GM18502 (cell line): Measurements from ENCODE around the gene FSD1.
"Not testable (repeated sequence)": the region's sequence is repeated elsewhere in the genome, so short reads cannot be mapped to it uniquely, and the experiment has no call there.

Experiments
- ATAC-seq: cut with Tn5 transposase; IDR thresholded peaks from one replicate; pipeline ENCODE4 v1.9.1; 2021; ENCODE audit warnings: mild to moderate bottlenecking; ENCODE audit not compliant: unreplicated experiment, poor library complexity

FSD1 gene

GRCh38 chr19:4304538-4305256 lies at the start of gene FSD1:
Gene FSD1 (plus strand): TSS chr19:4304598. CDS start chr19:4304747, 149 bp downstream.
- ATAC-seq = no peak

DNA sequence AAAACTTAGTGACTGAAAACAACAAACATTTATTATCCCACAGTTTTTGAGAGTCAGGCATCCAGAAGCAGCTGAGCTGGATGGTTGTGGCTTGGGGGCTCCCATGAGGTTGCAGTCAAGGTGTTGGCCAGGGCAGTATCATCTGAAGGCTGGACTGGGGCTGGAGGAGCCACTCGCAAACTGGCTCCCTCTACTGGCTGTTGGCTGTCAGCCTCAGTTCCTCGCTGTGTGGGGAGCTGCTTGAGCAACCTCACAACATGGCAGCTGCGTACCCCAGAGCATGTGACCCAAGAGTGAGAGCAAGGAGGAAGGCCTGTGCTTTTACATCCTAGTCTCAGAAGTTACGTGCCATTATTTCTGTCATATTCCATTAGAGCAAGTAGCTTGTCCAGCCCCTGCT lies 47.8 kb upstream of the FSD1 start:
- ATAC-seq = no peak

DNA sequence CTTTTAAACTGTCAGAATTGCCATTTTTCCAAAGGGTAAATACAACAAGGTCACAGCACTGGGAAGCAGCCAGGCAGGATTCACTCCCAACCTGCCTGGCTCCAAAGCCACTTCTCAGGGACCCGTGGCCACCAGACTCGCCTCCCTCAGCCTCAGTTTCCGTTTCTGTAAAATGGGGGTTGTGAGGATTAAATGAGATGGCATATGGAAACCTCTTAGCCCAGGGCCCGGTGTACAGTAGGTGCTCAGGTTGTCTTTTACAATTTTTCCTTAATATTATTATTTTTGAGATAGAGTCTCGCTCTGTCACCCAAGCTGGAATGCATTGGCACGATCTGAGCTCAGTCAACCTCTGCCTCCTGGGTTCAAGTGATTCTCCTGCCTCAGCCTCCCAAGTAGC lies 47.4 kb upstream of the FSD1 start:
- ATAC-seq = no peak

GRCh38 chr19:4258181-4258580 lies 46.2 kb upstream of the FSD1 start:
- ATAC-seq = no peak

GRCh38 chr19:4260613-4261191 lies 43.7 kb upstream of the FSD1 start:
- ATAC-seq = no peak

DNA sequence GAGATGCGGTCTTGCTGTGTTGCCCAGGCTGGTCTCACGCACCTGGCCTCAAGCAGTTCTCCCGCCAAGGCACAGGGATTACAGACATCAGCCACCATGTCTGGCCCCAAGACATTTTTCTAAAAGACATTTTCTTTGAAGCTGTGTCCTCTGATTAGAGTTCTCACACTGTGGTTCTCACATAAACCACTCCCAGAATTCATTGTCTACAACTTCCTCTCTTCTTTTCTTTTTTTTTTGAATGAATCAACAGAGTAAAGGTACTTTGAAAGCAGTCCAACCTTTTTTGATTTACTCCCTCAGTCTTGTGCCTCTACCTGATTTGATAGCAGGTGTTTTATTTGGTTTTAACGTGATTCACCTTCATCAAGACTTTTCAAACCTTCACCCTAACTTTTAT lies 39.6 kb upstream of the FSD1 start:
- ATAC-seq = no peak

- ATAC-seq = no peak
Observed at GRCh38 chr19:4266253-4267000, 38.0 kb upstream of the FSD1 start.

DNA sequence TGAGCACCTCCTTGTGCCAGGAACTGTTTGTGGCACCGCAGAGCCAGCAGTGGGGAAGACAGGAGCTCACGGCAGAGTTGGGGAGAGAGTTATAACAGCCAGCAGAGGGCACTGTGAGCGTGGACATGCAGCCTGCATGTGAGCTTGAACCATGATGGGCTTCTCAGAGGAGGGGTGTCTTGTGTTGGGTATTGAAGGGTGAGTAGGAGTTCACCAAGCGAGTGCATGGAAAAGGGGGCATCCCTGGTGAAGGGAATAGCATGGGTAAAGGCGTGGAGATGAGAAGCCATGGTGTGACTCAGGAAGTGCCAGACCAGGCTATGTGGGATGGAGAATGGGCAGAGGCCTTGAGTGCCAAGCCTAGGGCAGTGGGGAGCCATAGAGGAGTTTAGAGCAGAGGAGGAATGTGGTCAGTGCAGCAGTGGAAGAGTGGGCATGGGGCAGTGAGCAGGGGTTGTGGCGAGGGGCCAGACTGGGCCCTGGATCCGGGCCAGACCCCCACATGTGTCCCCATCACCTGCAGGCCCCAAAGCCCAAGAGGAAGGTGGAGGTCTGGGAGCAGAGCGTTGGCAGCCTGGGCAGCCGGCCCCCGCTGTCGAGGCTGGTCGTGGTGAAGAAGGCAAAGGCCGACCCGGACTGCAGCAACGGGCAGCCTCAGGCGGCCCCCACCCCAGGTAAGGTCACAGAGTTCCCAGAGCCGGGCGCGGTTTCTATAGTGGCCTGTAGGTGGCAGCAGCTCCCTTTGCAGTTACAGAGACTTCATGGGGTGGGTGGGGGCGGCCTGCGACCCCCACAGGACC lies 37.1 kb upstream of the FSD1 start:
- no peak for ATAC-seq

DNA sequence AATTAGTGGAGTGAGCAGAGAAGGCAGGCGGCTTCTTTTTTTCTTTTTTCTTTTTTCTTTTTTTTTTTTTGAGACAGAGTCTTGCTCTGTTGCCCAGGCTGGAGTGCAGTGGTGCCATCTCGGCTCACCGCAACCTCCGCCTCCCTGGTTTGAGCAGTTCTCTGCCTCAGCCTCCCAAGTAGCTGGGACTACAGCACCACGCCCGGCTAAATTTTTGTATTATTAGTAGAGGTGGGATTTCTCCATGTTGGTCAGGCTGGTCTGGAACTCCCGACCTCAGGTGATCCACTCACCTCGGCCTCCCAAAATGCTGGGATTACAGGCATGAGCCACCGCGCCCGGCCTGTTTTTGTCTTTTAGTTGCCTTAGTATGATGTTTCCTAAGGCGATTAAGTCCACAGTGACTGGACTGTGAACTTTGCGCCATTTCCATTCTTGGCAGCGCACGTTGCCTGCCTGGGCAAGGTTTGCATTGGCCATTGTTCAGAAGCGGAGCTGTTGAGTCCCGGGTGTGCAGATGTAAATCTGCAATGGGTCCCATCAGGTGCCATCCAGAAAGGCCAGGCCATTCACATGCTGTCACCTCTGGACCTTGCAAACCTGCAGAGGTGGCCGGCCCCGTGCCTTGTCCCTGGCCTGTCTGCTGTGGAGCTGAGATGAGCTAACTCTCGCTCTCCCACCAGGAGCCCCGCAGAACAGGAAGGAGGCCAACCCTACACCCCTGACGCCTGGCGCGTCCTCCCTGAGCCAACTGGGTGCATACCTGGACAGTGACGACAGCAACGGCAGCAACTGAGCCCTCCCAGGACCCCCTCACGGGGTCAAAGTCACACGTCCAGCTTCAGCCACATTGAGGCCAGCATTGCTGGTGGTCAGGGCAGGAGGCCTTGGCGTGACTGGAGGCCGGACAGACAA lies 36.2 kb upstream of the FSD1 start:
- ATAC-seq = no peak

GRCh38 chr19:4268816-4269430 lies 35.5 kb upstream of the FSD1 start:
- ATAC-seq = no peak

GRCh38 chr19:4272894-4273293 lies 31.5 kb upstream of the FSD1 start:
- ATAC-seq = no peak

- ATAC-seq = not testable (repeated sequence)
Observed at GRCh38 chr19:4274321-4274686, 30.1 kb upstream of the FSD1 start.

GRCh38 chr19:4277191-4277696 lies 27.2 kb upstream of the FSD1 start:
- ATAC-seq = no peak

GRCh38 chr19:4278010-4278409 lies 26.4 kb upstream of the FSD1 start:
- ATAC-seq = no peak

DNA sequence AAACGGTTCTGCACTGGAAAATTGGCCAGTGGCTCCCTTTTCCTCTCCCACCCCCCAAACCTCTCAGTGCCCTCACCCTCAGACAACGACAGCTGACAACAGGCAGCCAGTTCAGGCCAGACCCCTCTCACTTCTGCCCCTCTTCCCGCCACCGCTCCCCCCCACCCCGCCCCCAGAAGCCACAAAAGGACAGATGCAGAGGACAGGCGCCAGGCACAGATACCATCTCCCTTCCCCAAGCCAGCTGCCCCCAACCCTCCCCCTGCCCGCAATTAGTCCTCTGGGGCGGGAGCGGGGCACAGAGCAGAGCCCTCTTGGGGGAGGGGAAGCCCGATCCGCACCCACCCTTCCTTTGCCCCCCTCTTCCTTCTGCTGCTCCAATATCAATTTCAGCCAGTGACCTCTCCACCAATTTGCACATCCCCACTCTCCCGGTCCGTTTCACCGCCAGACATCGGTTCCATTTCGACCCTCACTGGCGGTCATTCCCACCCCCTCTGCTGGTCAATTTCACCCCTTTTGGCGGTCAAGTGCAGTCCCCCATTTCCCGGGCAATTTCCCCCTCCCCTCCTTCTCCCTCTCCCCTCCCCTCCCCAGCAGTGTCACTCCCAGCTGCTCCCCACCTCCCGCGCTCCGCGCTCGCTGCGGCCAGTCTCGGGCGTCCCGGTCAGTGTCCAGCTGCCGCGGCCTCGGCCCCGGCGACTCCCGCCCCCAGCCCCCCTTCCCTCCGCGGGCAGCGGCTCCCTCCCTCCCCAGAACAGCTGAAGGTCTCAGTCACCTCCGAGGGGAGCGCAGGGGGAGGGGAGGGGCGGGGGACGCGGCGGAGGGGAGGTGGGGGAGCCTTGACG lies 25.8 kb upstream of the FSD1 start, which contains the start of gene SHD:
SHD (plus strand) TSS at position 848 of the 848 bp plus-strand sequence. CDS start 798 bp downstream, outside the sequence.
- ATAC-seq = no peak

- ATAC-seq = no peak
Observed at GRCh38 chr19:4279267-4279529, 25.2 kb upstream of the FSD1 start.

DNA sequence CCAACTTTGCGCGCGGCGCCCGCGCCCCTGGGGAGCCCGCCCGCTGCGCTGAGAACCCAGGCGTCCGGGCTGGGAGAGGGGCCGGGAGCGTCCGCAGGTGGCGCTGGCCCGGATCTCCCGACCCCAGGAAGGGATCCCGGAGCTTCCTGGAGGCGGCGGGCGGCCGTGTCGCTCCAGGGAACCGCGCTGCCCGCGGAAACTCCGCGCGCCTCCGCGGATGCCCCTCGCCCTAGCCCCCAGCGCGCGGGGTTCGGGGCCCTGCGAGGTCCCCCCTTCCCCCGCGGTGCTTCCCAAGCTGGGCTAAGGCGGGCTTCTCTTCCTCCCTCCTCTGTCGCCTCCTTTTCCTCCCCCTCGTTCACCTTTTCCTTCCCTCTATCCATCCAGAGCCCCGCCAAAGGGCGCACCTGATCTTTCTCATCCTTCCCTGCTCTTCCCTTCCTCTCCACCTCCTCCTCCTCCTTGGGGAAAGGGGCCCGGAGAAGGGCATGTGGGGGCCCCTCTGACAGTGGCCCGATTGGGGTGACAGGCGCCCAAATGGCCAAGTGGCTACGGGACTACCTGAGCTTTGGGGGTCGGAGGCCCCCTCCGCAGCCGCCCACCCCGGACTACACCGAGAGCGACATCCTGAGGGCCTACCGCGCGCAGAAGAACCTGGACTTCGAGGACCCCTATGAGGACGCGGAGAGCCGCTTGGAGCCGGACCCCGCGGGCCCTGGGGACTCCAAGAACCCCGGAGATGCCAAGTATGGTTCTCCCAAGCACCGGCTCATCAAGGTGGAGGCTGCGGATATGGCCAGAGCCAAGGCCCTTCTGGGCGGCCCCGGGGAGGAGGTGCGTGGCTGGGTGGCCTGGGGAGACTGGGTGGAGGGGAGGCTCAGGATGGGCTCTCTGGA lies 24.6 kb upstream of the FSD1 start:
- ATAC-seq = no peak
